Activated CD8-positive, alpha-beta T cell treated with anti-CD3 and anti-CD28 coated beads, Interleukin-2, amount 10 ng/mL, durations not matched to agents 7 days and 5 days (primary cell): ENCODE results near the gene TNS1. TPM values are rescaled to one million over a fixed set of nuclear protein-coding genes. Genes with fewer than 3 reads are reported as not detected.

Experiments used
- ATAC-seq: fragments of 150-1000 bp; cut with Tn5 transposase; one replicate; pipeline ENCODE4 v1.10.0; 2021; ENCODE audit warnings: moderate library complexity
- CTCF ChIA-PET: fragments of 350-600 bp; sonication (Branson Sonifier 250); formaldehyde crosslinking; loops from one replicate; lab custom pipeline; 2021; ENCODE audit warnings: antibody characterized with exemption; lab: Charles Lee
- POLR2A ChIA-PET: fragments of 350-600 bp; sonication (Branson Sonifier 250); formaldehyde crosslinking; loops from one replicate; lab custom pipeline; 2021; ENCODE audit warnings: antibody characterized with exemption; lab: Charles Lee
- DNase-seq: peaks from one replicate; pipeline ENCODE4 v3.0.0-alpha.2; 2020
- H3K27ac Mint-ChIP-seq: one replicate; pipeline ENCODE4 v1.8.0; 2021; ENCODE audit warnings: mild to moderate bottlenecking, mixed read lengths
- H3K27me3 Mint-ChIP-seq: one replicate; pipeline ENCODE4 v1.8.0; 2021; ENCODE audit warnings: low read depth, mixed read lengths
- H3K36me3 Mint-ChIP-seq: one replicate; pipeline ENCODE4 v1.8.0; 2021; ENCODE audit warnings: low read depth, mixed read lengths
- H3K4me1 Mint-ChIP-seq: one replicate; pipeline ENCODE4 v1.8.0; 2021; ENCODE audit warnings: low read depth, mixed read lengths
- H3K4me3 Mint-ChIP-seq: one replicate; pipeline ENCODE4 v1.8.0; 2021; ENCODE audit warnings: mild to moderate bottlenecking, mixed read lengths
- H3K9me3 Mint-ChIP-seq: one replicate; pipeline ENCODE4 v1.8.0; 2022; ENCODE audit warnings: mixed read lengths; ENCODE audit not compliant: insufficient read depth
- total RNA-seq, 2 experiments: library from RNA; stranded (reverse); gene quantifications; one replicate each; pipeline ENCODE4 v1.2.3, GENCODE V29; 2021

Gene TNS1
- total RNA-seq, 2 experiments from 2014 or later = 28.9 to 29.8 TPM

- Mint-ChIP-seq H3K27me3 (no peaks in the 10 kb centered on the region), H3K4me1 (no peaks in the 10 kb centered on the region), H3K27ac (no peak overlapping the region), H3K9me3 (no peaks in the 10 kb centered on the region), H3K4me3 (no peak overlapping the region), H3K36me3 (peaks cover 10% of the 10 kb centered on the region)
- ATAC-seq (peak; percentile 30), DNase-seq (no peak)
- POLR2A ChIA-PET = no interaction called here
- CTCF ChIA-PET = interaction anchor here (2.1 kb wide), 1 partner anchor 20 kb away, joined by 8 read pairs; no protein-coding TSS in a partner anchor
These were observed 196.9 kb downstream of the TNS1 start for GRCh38 chr2:217805668-217806481.

- Mint-ChIP-seq H3K4me1 (no peaks in the 10 kb centered on the region), H3K4me3 (no peak overlapping the region), H3K27ac (peak overlapping the region; percentile 4), H3K36me3 (peaks cover 10% of the 10 kb centered on the region), H3K27me3 (no peaks in the 10 kb centered on the region), H3K9me3 (no peaks in the 10 kb centered on the region)
- ATAC-seq (no peak), DNase-seq (no peak)
- ChIA-PET CTCF (interaction anchor here (2.1 kb wide), 1 partner anchor 19 kb away, joined by 8 read pairs; no protein-coding TSS in a partner anchor), POLR2A (no interaction called here)
These were observed 197.8 kb downstream of the TNS1 start for GRCh38 chr2:217804791-217805667.

- POLR2A ChIA-PET = no interaction called here
- DNase-seq (no peak), ATAC-seq (no peak)
- H3K4me3 Mint-ChIP-seq = no peak overlapping the region
- H3K4me1 Mint-ChIP-seq = no peaks in the 10 kb centered on the region
- peaks cover 6% of the 10 kb centered on the region for H3K36me3 Mint-ChIP-seq
- no peaks in the 10 kb centered on the region for H3K27me3 Mint-ChIP-seq
- CTCF ChIA-PET = interaction anchor here (0.9 to 2.1 kb wide), 2 partner anchors 18 kb away, joined by 3 to 8 read pairs; no protein-coding TSS in a partner anchor
- H3K27ac Mint-ChIP-seq = no peak overlapping the region
- no peaks in the 10 kb centered on the region for H3K9me3 Mint-ChIP-seq
These were observed 198.5 kb downstream of the TNS1 start for GRCh38 chr2:217804338-217804737.

GRCh38 chr2:217803653-217803960 is 199.2 kb downstream of the TNS1 start:
- Mint-ChIP-seq H3K27ac (no peak overlapping the region), H3K4me1 (peaks cover 7% of the 10 kb centered on the region), H3K27me3 (no peaks in the 10 kb centered on the region), H3K4me3 (no peak overlapping the region), H3K9me3 (no peaks in the 10 kb centered on the region), H3K36me3 (peaks cover 2% of the 10 kb centered on the region)
- ChIA-PET CTCF (interaction anchor here (0.9 kb wide), 1 partner anchor 17 kb away, joined by 3 read pairs; no protein-coding TSS in a partner anchor), POLR2A (no interaction called here)
- no peak for ATAC-seq
- DNase-seq = no peak

GRCh38 chr2:217802876-217803652 is 199.7 kb downstream of the TNS1 start:
- no peak for DNase-seq
- Mint-ChIP-seq H3K27ac (no peak overlapping the region), H3K36me3 (no peaks in the 10 kb centered on the region), H3K4me1 (peaks cover 7% of the 10 kb centered on the region), H3K27me3 (no peaks in the 10 kb centered on the region), H3K4me3 (no peak overlapping the region), H3K9me3 (no peaks in the 10 kb centered on the region)
- ChIA-PET CTCF (interaction anchor here (1.2 kb wide), 1 partner anchor 13 kb away, joined by 3 read pairs; no protein-coding TSS in a partner anchor), POLR2A (no interaction called here)
- ATAC-seq = no peak

- ChIA-PET CTCF (interaction anchor here (1.2 kb wide), 1 partner anchor 12 kb away, joined by 3 read pairs; no protein-coding TSS in a partner anchor), POLR2A (no interaction called here)
- no peaks in the 10 kb centered on the region for H3K36me3 Mint-ChIP-seq
- ATAC-seq (no peak), DNase-seq (no peak)
- no peaks in the 10 kb centered on the region for H3K9me3 Mint-ChIP-seq
- H3K4me1 Mint-ChIP-seq = peaks cover 8% of the 10 kb centered on the region
- no peaks in the 10 kb centered on the region for H3K27me3 Mint-ChIP-seq
- no peak overlapping the region for H3K27ac Mint-ChIP-seq
- H3K4me3 Mint-ChIP-seq = no peak overlapping the region
These were observed 200.5 kb downstream of the TNS1 start for GRCh38 chr2:217802266-217802665.

- Mint-ChIP-seq H3K36me3 (no peaks in the 10 kb centered on the region), H3K4me1 (peaks cover 11% of the 10 kb centered on the region), H3K4me3 (no peak overlapping the region), H3K27me3 (no peaks in the 10 kb centered on the region), H3K27ac (no peak overlapping the region), H3K9me3 (no peaks in the 10 kb centered on the region)
- POLR2A ChIA-PET = no interaction called here
- ATAC-seq (no peak), DNase-seq (no peak)
- CTCF ChIA-PET = no interaction called here
These were observed 201.1 kb downstream of the TNS1 start for GRCh38 chr2:217801711-217802110.

GRCh38 chr2:217801115-217801531 is 201.7 kb downstream of the TNS1 start:
- ChIA-PET CTCF (no interaction called here), POLR2A (no interaction called here)
- no peak for ATAC-seq
- no peak overlapping the region for H3K27ac Mint-ChIP-seq
- H3K27me3 Mint-ChIP-seq = no peaks in the 10 kb centered on the region
- no peaks in the 10 kb centered on the region for H3K9me3 Mint-ChIP-seq
- DNase-seq = no peak
- peaks cover 16% of the 10 kb centered on the region for H3K4me1 Mint-ChIP-seq
- no peaks in the 10 kb centered on the region for H3K36me3 Mint-ChIP-seq
- no peak overlapping the region for H3K4me3 Mint-ChIP-seq

- CTCF ChIA-PET = interaction anchor here (2.4 to 3.7 kb wide), 2 partner anchors 11 to 15 kb away, joined by 19 to 31 read pairs; no protein-coding TSS in a partner anchor
- no peaks in the 10 kb centered on the region for H3K27me3 Mint-ChIP-seq
These were observed 202.2 kb downstream of the TNS1 start for GRCh38 chr2:217800433-217801114.

GRCh38 chr2:217799563-217800432 is 203.0 kb downstream of the TNS1 start:
- Mint-ChIP-seq H3K4me1 (peaks cover 19% of the 10 kb centered on the region), H3K27me3 (no peaks in the 10 kb centered on the region), H3K9me3 (no peaks in the 10 kb centered on the region), H3K36me3 (no peaks in the 10 kb centered on the region), H3K4me3 (no peak overlapping the region), H3K27ac (no peak overlapping the region)
- CTCF ChIA-PET = interaction anchor here (2.4 to 3.7 kb wide), 2 partner anchors 10 to 14 kb away, joined by 19 to 31 read pairs; no protein-coding TSS in a partner anchor
- no peak for DNase-seq
- POLR2A ChIA-PET = no interaction called here
- no peak for ATAC-seq

More at GRCh38 chr2:217800433-217801114, 202.2 kb downstream of the TNS1 start:
- DNase-seq (no peak), ATAC-seq (no peak)
- no peaks in the 10 kb centered on the region for H3K9me3 Mint-ChIP-seq
- H3K4me1 Mint-ChIP-seq = peaks cover 19% of the 10 kb centered on the region
- H3K36me3 Mint-ChIP-seq = no peaks in the 10 kb centered on the region
- H3K4me3 Mint-ChIP-seq = no peak overlapping the region
- no peak overlapping the region for H3K27ac Mint-ChIP-seq
- POLR2A ChIA-PET = no interaction called here
